Smooth muscle cell of the brain vasculature (primary cell): ENCODE data around the gene ZBED4.

Experiments
- DNase-seq: peaks from one replicate; pipeline ENCODE4 v3.0.0-alpha.2; 2012; ENCODE audit warnings: low read depth, low spot score

Gene ZBED4

DNA sequence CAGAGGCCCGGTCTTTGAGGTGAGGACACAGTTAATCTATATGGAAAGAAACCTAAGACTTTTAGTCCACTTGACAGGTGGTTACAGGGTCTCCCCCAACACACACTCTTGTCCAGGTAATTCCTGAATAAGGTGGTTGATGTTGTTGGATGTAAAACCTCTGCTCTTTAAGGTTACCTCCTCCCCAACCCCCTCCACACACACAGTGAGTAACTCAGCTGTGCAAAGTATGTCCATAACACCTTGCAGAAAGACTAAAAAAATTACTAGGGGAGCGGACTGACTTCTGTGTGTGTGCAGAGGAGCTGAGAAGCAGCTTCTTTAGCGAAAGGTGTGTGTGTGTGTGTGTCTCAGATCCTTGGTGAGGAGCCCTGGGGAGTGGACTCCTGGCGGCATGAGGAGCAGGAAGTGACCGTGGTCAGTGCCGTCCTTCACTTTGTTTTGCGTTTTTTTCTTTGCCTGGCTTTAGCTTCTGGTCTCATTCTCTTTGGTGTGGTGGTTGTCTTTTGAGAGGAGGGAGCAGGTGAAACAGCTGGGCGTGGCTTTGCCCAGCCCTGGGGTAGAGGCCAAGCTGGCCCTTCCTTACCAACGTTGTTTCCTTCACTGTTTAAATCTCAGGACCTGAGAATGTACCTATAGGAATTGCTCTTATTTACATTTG lies 1.7 kb downstream of the ZBED4 start:
- no peak for DNase-seq

DNA sequence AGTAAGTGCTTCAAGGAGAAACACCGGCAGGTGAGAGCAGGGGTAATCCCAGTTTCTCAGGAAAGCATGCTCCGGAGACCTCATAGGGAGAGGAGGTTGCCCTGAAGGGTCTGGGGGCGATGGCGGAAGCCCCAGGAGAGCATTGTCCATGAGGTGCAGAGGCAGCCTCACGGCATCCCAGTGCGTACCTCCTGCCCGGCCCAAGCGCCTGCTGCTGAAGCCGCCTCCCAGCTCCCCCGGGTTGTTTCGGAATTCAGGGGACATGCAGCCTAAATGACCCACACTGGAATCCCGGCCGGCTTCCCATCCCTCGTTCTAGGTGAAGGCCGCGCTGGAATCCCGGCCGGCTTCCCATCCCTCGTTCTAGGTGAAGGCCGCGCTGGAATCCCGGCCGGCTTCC lies 2.7 kb downstream of the ZBED4 start:
- no peak for DNase-seq

DNA sequence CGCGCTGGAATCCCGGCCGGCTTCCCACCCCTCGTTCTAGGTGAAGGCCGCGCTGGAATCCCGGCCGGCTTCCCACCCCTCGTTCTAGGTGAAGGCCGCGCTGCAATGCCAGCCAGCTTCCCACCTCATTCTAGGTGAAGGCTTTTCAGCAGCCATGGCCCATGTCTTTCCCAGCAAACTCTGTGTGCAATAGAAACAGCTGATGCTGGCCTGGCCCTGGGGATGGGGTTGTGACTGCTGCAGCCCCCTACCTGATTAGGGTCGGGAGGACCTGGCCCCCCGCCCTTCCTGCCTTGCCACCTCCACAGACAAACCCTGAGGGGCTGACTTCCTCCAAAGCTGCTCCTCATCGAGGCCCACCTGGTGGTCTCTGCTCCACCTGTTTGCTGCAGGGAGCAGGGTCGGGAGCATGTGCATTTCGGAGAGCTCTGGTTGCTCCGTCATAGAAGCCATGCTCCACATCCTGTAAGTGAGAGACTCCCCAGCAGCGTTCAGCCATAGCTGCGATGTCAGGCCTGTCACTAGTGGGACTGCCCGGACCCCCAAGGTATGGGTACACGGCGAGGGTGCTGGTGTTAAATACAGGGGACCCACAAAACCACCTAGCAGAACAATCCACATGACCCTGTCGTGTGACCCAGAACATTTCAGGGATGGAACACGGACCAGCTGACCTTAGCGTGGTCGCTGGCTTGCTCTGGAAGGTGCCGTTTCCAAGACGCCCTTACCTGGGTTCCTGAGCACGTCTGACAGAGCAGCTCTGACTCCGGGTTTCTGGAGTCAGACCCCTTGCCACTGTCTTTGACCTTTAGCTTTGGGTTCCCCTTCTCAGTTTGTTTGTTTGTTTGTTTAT lies 3.3 kb downstream of the ZBED4 start:
- no peak for DNase-seq

DNA sequence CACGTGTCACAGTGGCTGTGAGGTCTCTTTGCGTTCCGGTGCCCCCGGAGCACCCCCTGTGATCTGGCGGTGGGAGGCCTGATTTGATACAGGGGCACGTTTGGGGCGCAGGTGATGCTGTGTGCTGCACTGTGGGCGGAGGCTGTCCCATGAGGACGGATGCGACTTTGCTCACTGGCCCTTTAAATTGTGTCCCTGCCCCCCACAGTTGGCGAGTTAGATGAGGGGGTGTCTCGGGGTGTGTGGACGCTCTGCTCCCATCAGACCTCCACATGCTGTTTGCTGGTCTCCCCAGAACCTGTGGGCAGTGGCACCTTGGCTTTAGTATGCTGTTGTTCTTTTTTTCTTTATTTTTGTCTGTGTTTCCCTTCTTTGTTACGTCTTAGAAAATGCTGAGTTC lies 5.2 kb downstream of the ZBED4 start:
- DNase-seq, result no peak

DNA sequence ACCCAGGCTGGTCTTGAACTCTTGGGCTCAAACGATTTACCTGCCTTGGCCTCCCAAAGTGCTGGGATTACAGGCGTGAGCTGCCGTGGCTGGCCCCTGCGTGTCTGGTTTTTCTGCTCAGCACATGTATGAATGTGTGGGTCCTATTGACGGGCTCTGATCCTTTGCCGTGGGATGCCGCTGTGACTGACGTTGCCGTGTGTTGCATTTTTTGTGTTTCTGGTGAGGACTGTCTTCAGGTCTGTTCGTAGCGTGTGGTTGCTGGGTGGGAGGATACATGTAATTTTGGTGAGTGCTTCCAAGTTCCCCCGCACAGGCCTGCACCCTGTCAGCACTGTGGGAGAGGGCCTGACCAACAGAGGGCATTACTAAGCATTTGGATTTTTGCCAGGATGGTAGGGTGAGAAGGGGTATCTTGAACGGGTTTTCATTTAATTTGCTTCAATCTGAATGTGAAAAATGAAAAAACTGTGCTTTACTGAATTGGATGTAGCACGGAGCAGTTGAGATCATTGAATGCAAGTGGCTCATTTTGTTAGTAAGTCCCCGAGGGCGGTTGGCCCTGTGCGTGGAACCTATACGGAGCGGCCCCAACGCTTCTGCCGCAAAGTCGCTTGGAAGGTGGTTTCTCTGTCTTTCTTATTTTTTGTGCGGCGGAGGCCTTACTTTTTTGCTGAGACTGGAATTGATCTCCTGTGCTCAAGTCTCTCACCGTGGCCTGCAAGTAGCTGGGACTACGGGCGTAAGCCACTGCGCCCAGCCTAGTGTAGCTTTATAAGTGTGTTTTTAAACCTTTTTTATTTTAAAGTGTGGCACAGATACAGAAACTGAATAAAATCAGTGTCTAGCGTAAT lies 8.2 kb downstream of the ZBED4 start:
- no peak for DNase-seq

DNA sequence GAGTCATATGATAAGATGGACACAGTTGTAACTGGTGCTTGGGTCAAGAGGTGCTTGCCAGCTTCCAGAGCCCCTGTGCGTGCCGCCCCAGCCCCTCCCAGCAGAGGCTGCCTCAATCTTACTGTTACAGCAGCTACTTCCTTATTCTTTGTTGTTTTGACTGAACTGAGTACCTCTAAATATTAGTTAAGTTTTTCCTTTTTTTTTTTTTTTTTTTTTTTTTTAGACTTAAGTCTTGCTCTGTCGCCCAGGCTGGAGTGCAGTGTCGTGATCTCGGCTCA lies 8.8 kb downstream of the ZBED4 start:
- no peak for DNase-seq

DNA sequence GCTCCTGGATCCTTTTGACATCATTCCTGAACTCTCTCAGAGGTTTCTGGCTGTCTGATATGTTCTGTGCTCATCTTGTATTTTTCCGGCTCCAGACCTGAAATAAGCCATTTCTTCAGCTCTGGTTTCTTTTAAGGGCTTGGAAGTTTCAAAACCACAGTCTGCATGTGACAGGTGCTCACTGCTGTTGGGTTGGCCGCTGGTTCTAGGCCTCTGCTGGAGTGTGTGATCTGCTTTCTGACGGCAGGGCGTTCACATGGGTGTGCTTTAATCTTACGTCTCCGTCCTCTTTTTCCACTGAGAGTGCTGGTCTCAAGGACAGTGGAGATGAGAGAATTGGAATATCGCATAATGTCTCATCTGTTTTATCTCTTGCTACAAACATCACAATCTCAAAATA lies 10.3 kb downstream of the ZBED4 start:
- DNase-seq, result no peak

DNA sequence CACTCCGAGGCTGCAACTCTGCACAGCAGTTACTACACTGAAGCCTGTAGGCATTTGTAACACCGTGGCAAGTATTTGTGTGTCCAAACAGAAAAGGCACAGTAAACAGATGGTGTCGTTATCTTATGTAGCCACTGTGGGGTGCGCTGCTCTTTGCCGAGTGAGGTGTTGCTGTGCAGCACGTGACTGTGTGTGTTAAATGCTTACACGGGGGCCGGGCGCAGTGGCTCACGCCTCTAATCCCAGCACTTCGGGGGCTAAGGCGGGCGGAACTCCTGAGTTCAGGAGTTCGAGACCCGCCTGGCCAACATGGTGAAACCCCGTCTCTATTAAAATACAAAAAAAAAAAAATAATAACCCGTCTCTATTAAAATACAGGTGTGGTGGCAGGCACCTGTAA lies 11.5 kb downstream of the ZBED4 start:
- DNase-seq, result no peak

DNA sequence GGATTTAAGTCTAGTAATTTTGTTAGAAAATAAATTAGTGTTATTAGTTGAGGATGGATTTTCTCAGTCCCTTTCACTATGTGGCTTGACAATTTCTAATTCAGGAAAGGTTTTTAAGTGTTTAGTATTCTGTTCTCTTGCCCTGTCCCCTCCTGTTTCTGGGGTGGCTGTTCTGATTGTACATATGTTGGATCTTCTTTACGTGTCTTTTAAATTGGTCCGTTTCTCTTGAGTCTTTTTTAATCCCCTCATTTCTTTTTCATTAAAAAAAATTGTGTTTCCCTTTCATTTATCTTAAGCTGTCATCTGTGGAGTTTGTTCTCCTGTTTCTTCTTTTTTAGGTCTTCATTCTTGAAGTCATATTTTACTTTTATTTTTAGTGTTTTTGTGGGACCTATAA lies 12.5 kb downstream of the ZBED4 start:
- DNase-seq, result no peak

DNA sequence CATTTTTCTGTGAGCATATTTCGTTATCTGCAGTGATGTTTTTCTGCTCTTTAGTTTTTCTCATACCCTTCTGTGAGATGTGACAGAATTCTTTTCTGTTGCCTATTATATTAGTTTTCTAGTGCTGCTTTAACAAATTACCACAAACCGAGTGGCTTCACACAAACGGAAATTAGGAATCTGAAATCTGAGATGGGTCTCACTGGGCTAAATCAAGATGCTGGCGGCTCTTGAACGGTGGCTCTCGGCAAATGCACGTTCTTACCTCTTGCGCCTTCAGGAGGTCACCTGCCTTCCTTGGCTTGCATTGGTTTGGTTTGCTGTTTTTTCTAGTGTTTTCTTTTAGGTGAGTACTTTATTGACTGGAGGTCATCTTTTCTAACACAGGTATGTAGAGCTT lies 13.0 kb downstream of the ZBED4 start:
- no peak for DNase-seq

DNA sequence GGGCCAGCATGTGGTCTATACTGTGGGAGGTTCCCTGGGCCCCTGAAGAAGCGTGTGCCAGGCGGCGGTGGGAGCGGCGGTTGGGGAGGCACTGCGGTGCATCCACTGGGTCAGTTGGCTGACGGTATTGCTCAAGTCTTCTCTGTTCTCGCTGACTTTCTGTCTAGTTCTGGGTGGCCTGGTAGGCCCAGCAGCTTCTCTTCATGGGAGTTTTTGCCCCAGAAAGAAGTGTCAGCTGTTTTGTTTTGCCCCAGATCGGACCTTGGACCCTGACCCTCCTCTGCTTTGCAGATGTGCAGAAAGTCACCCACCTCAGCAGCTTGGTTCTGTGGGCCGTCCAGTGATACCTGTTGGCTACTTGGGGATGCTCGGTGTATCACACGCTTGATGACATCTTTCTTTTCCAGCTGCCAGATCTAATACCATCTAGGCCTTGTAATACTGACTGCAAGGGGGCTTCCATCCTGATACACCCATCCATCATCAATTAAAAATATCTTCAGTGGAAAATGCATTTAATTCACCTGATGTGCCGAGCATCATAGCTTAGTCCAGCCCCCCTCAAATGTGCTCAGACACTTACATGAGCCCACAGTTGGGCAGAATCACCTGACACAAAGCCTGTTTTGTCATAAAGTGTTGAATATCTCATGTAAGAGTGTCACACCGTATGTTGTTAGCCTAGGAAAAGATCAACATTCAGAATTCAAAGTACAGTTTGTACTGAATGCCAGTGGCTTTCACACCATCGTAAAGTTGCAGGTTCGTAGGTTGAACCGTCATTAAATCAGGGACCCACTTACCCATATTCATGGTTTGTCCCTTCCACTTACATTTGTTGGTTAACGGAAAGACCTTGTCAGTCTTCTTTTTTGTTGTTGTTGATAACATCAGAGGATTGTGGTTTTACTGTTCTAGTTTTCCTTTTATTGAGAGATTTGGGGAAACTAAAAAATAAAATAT lies 13.9 kb downstream of the ZBED4 start:
- no peak for DNase-seq

DNA sequence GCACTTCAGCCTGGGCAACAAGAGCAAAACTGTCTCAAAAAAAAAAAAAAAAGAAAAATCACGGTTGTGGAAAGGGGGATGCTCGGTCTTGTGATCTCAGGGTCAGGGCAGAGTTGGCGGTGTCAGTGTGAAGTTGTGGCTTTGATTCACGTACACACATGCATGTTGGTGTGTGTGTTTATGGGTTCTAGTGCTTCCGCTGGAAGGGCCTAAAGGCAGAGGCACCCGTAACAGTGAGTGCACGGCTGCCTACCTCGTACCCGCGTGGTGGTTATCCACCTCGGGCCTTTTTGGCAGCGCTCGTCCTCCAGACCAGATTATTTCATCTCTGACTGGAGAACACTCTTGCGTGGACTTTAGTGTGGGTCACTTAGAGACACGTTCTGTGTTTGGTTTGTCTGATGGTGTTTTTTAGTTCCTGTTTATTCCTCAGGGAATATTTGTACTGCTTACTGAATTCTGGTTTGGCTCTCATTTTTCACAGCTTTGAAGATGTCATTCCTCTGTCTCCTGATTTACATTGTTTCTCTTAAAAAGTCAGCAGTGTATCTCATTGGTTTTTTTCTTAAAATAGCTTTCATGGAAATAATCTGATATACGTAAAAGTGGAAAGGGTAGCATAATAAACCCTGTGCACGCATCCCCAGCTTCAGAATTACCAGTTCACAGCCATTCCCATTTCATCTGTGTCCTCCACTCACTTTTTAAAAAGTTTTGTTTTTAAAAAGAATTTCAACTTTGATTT lies 15.6 kb downstream of the ZBED4 start:
- no peak for DNase-seq

DNA sequence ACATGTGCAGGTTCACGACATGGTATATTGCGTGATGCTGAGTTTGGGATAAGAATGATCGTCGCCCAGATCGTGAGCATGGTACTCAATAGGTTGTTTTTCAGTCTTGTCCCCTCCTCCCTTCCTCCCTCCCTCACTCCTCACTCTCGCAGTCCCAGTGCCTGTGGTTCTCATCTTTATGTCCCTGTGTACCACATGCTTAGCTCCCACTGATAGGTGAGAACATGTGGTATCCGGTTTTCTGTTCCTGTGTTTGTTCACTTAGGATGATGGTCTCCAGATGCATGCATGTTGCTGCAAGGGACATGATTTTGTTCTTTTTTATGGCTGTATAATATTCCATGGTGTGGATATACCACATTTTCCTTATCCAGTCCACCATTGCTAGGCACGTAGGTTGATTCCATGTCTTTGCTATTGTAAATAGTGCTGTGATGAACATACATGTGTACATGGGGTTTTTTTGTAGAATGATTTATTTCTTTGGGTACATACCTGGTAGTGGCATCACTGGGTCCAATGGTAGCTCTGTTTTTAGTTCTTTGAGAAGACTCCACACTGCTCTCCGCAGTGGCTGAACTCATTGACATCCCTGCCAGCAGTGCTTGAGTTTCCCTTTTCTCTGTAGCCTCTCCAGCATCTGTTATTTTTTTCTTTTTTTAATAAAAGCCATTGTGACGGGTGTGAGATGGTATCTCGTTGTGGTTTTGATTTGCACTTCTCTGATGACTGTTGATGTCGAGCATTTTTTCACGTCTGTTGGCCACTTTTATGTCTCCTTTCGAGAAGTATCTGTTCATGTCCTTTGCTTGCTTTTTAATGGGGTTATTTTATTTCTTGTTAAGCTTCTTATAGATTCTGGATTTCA lies 16.4 kb downstream of the ZBED4 start:
- DNase-seq, result no peak

DNA sequence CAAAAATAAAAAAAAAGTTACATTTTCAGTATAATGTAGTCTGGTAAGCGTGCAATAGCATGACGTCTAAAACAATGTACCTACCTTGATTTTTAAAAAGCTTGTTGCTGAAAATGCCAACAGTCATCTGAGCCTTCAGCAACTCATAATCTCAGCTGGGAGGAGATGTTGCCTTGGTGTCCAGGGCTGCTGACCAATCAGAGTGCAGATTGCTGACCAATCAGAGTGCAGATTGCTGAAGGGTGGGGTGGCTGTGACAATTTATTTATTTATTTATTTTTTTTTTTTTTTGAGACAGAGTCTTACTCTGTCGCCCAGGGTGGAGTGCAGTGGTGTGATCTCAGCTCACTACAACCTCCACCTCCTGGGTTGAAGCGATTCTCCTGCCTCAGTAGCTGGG lies 17.8 kb downstream of the ZBED4 start:
- no peak for DNase-seq

DNA sequence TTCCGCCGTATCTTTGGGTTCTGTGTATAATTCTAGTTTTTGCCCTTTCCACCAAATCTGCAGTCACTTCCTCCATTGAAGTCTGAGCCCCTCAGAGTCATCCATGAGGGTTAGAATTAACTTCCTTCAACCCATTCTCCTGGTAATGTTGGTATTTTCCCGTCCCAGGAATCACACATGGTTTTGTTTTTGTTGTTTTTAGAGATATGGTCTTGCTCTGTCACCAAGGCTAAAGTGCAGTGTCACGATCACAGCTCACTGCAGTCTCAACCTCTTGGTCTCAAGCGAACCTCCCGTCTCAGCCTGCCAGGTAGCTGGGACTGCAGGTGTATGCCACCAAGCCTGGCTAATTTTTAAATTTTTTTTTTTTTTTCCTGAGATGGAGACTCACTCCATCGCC lies 18.7 kb downstream of the ZBED4 start:
- DNase-seq, result no peak

DNA sequence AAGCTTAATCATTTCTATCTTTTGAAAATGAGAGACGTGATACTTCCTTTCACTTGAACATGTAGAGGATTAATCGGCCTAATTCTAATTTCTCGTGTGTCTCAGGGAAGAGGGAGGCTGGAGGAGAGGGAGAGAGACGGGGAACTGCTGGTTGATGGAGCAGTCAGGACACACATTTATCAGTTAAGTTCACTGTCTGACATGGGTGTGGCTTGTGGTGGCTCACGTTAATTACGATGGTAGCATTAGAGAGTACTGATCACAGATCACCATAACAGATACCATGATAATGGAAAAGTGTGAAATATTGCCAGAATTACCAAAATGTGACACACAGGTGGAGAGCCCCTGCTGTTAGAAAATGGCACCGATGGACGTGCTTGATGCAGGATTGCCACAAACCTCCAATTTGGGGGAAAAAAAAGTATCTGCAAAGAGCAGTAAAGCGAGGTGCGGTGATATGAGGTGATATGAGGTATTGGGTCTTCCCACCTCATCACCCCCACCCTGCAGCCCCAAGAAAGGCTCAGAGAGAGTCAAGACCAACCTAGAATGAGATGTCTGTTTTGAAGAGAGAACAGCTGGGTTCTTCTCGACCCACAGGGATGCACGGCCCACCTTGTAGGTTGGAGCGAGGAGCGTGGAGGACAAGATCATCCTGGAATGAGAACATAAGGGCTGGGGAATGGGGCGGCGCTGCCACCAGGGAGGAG lies 19.7 kb downstream of the ZBED4 start:
- DNase-seq, result no peak

DNA sequence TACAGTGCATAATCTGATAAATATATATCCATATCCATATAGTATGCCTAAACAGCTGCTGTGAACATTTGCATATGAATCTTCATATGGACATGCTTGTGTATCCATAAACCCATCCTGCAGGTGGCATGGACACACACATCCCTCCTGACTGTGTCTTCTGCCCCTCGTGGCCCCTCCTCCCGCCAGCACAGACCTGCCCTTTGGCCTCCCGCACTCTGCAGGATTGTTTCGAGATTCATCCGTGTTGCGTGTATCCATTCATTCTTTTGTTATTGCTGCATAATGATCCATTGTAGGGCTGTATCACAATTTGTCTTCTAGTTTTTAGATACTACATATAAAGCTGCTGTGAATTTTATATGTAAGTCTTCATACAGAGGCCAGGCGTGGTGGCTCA lies 24.0 kb downstream of the ZBED4 start:
- DNase-seq, result no peak

DNA sequence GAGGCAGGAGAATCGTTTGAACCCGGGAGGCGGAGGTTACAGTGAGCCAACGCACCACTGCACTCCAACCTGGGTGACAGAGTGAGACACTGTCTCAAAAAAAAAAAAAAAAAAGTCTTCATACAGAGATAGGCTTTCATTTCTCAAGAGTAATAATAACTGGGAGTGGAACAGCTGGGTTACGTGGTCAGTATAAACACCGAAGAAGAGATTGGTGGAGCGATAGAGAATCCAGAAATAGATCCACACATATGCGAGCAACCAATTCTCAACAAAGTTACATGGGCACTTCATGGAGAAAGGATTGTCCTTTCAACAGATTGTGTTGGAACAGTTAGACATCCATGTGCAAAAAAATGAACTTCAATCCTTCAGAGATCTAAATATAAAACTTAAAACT lies 24.6 kb downstream of the ZBED4 start:
- no peak for DNase-seq

DNA sequence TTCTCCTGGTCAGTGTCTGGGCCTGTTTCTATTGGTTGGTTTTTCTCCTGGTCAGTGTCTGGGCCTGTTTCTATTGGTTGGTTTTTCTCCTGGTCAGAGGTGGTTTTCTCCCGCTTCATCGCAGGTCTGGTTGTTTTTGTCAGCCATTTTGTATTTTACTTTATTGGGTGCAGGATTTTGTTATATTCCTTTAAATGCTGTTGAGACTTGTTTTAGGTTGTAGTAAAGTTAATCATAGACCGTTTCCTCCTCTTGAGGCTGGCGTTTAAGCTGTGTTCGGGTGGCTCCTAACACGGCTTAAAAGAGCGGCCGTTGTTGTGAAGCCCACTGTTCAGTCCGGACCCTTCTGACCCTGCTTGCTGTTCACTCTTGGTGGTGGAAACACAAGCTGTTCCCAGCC lies 26.2 kb downstream of the ZBED4 start:
- DNase-seq, result no peak
